Progenitor cell of endocrine pancreas (in vitro differentiated cells): ENCODE results near the gene KLHL36. TPM values are rescaled to one million over a fixed set of nuclear protein-coding genes. Genes with fewer than 3 reads are reported as not detected.

ENCODE experiments used
- DNase-seq: peaks from one replicate; pipeline ENCODE4 v3.0.0; 2021; ENCODE audit warnings: low spot score; ENCODE audit not compliant: unreplicated experiment
- H3K27ac Mint-ChIP-seq: 2 replicates; pipeline ENCODE4 v1.8.0; 2021; ENCODE audit warnings: mild to moderate bottlenecking, moderate library complexity, mixed read lengths
- H3K27me3 Mint-ChIP-seq: 2 replicates; pipeline ENCODE4 v1.8.0; 2021; ENCODE audit warnings: mixed read lengths
- H3K36me3 Mint-ChIP-seq: 2 replicates; pipeline ENCODE4 v1.8.0; 2022; ENCODE audit warnings: mixed read lengths; ENCODE audit not compliant: insufficient read depth
- H3K4me1 Mint-ChIP-seq: 2 replicates; pipeline ENCODE4 v1.8.0; 2021; ENCODE audit warnings: low read depth, mixed read lengths
- H3K4me3 Mint-ChIP-seq: 2 replicates; pipeline ENCODE4 v1.8.0; 2021; ENCODE audit warnings: low read depth, mild to moderate bottlenecking, moderate library complexity, mixed read lengths
- H3K9me3 Mint-ChIP-seq: 2 replicates; pipeline ENCODE4 v1.8.0; 2021; ENCODE audit warnings: low read depth, mixed read lengths
- total RNA-seq: library from RNA; stranded (reverse); gene quantifications from 2 replicates; pipeline ENCODE4 v1.2.1, GENCODE V29; 2021
- TF ChIP-seq, protein P1 (sequence below): fragments of 200-600 bp; sonication (generic); IDR thresholded peaks from one replicate; pipeline ENCODE4 v1.5.0; 2021; ENCODE audit warnings: antibody characterized with exemption, mild to moderate bottlenecking; ENCODE audit not compliant: unreplicated experiment

The KLHL36 gene
- total RNA-seq, 1 donor from 2014 or later: 43.2 TPM

DNA sequence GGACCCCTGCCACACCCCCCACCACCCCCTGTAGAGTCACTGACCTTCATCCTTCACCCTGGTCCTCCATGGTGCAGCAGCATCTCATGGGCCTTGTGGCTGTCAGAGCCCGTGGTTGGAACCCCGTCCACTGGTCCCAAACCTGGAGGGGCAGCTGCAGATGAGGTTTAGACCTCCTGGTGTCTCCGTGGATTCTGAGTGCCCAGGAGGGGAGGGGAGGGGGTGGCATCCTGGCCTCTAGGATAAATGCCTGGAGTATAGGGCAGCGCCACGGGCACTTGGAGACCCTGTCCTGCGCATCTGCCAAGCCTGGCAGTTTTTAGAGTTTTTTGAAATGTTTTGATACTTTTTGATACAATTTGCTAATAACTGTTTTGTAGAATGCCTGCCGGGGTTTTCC is 17.5 kb downstream of the KLHL36 start:
- Mint-ChIP-seq H3K27ac (no peak overlapping the region), H3K36me3 (peaks cover 15% of the 10 kb centered on the region), H3K9me3 (no peaks in the 10 kb centered on the region), H3K4me3 (no peak overlapping the region), H3K4me1 (peaks cover 6% of the 10 kb centered on the region), H3K27me3 (no peaks in the 10 kb centered on the region)
- no peak for DNase-seq
- TF ChIP-seq, protein P1, sequence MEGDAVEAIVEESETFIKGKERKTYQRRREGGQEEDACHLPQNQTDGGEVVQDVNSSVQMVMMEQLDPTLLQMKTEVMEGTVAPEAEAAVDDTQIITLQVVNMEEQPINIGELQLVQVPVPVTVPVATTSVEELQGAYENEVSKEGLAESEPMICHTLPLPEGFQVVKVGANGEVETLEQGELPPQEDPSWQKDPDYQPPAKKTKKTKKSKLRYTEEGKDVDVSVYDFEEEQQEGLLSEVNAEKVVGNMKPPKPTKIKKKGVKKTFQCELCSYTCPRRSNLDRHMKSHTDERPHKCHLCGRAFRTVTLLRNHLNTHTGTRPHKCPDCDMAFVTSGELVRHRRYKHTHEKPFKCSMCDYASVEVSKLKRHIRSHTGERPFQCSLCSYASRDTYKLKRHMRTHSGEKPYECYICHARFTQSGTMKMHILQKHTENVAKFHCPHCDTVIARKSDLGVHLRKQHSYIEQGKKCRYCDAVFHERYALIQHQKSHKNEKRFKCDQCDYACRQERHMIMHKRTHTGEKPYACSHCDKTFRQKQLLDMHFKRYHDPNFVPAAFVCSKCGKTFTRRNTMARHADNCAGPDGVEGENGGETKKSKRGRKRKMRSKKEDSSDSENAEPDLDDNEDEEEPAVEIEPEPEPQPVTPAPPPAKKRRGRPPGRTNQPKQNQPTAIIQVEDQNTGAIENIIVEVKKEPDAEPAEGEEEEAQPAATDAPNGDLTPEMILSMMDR: no peak

DNA sequence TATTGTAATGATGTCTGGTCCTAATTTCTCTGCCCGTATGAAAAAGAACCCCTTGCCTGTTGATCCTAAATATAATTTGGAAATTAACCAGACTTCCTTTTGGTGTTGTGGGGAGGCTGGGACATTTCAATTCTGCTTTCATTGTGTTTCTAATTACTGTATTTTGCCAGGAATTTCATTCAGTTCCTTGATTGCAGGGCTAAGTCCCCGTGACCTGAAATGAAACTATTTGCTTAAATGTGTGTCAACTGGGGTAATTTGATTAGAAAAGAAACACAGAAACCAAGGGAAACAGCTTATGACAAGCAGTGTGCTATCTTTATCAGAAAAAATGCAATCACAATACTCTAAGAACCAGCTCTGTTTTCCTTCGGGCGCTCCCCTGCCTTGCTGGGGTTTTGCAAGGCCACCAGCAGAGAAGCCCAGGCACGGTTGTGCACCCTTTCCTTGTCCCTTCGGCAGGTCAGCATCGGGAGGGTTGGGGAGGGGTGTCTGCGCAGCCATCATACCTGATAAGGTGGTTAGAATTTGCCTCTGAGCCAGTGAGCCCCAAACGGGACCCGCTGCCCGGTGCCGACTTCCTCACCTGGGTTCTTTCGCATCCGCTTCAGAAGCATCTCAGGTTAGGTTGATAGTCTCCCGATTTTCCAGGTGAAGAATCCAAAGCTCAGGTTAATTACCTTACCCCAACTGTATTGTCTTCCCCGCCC is 19.4 kb downstream of the KLHL36 start:
- TF ChIP-seq, protein P1: no peak
- no peak for DNase-seq
- H3K27me3 Mint-ChIP-seq: peaks cover 10% of the 10 kb centered on the region
- H3K27ac Mint-ChIP-seq: peak overlapping the region; percentile 29
- peaks cover 6% of the 10 kb centered on the region for H3K4me1 Mint-ChIP-seq
- H3K36me3 Mint-ChIP-seq: peaks cover 7% of the 10 kb centered on the region
- no peaks in the 10 kb centered on the region for H3K9me3 Mint-ChIP-seq
- no peak overlapping the region for H3K4me3 Mint-ChIP-seq

DNA sequence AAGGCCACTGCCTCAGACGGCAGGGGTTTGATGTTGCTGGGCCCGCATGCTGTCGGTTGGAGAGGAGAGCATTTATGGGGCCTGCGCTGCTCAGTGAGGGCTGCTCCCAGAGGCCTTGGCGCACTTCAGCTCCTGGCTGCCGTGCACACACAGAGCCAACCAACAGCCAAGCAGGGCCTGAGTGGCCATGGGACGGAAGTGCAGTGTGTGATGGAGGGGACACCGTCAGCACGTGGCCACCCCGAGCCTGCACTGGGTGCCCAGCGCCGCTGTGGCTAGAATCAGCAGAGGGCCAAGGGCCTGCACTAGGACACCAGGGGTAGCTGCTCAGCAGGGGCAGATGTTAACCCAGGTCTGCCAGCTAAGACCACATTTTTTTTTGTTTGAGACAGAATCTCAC is 21.8 kb downstream of the KLHL36 start:
- peaks cover 6% of the 10 kb centered on the region for H3K4me1 Mint-ChIP-seq
- TF ChIP-seq, protein P1: no peak
- no peak overlapping the region for H3K4me3 Mint-ChIP-seq
- H3K9me3 Mint-ChIP-seq: no peaks in the 10 kb centered on the region
- peaks cover 1% of the 10 kb centered on the region for H3K36me3 Mint-ChIP-seq
- no peak for DNase-seq
- H3K27ac Mint-ChIP-seq: no peak overlapping the region
- peaks cover 12% of the 10 kb centered on the region for H3K27me3 Mint-ChIP-seq

DNA sequence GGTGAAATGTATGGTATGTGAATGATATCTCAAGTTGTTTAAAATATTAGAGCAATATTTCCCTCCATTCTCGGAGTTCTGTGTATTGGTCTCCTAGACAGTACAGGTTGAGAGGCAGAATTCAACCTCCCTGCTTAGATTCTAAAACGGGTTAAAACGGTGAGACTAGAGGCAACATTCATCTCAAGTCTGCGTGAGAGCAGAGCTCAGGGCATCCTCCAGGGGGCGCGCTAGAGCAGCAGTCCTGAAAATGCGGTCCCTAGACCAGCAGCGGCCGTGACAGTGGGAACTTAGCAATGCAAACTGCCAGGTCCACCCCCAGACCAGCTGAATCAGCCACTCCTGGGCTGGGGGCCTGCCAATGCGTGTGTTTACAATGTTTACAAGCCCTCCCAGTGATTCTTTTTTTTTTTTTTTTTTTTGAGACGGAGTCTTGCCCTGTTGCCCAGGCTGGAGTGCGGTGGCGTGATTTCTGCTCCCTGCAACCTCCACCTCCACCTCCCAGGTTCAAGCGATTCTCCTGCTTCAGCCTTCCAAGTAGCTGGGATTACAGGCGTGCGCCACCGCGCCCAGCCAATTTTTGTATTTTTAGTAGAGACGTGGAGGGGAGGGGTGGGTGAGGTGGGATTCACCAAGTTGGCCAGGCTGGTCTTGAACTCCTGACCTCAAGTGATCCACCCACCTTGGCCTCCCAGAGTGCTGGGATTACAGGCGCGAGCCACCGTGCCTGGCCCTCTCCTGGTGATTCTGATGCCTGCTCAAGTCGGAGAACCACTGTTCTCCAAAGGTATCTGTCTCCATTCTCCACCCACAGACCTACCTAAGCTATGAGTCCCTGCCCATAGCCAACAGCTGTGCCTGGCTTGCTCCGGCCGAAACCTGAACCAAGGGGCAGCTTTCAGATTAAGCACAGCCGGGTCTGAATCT is 24.2 kb downstream of the KLHL36 start:
- H3K4me3 Mint-ChIP-seq: no peak overlapping the region
- H3K4me1 Mint-ChIP-seq: peaks cover 3% of the 10 kb centered on the region
- TF ChIP-seq, protein P1: peak; percentile 91
- H3K9me3 Mint-ChIP-seq: no peaks in the 10 kb centered on the region
- H3K27ac Mint-ChIP-seq: no peak overlapping the region
- peak; percentile 67 for DNase-seq
- no peaks in the 10 kb centered on the region for H3K36me3 Mint-ChIP-seq
- peaks cover 16% of the 10 kb centered on the region for H3K27me3 Mint-ChIP-seq

DNA sequence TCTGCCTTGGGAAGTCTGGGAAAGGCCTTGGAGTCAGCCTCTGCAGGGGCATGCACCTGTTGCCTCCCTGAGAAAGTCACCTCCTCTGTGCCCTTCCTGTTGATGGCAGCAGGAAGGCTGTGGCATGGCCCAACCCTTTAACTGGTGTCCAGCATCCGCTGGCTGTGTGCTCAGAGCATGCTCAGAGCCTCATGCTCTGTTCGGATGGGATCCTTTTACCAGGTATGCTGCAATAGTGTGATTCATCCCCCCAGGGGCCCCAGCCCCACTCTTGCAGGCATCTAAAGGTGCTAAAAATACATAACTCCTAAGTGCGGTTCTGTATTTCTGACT is 24.9 kb downstream of the KLHL36 start:
- Mint-ChIP-seq H3K4me3 (no peak overlapping the region), H3K27ac (no peak overlapping the region), H3K4me1 (no peaks in the 10 kb centered on the region), H3K9me3 (no peaks in the 10 kb centered on the region), H3K27me3 (peaks cover 19% of the 10 kb centered on the region), H3K36me3 (no peaks in the 10 kb centered on the region)
- DNase-seq: no peak
- TF ChIP-seq, protein P1: no peak
